Lung (tissue), 12 donors: Measurements from ENCODE around the gene PCDHGC3. TPM values are rescaled to one million over a fixed set of nuclear protein-coding genes. Genes with fewer than 3 reads are reported as not detected.

Experiments
- ATAC-seq: fragments of 200-7000 bp; cut with Tn5 transposase; one replicate; pipeline ENCODE4 v1.9.1; 2020; ENCODE audit warnings: moderate number of reproducible peaks; ENCODE audit not compliant: insufficient read depth, low FRiP score
- DNase-seq, 3 donors: peaks; one replicate each; pipeline ENCODE4 v3.0.0-alpha.2; 2013 to 2017
- H3K27ac ChIP-seq, 2 donors: one replicate each; pipeline ENCODE4 v1.5.1; 2013; ENCODE audit warnings: mild to moderate bottlenecking in 2 of 2, moderate library complexity in 2 of 2, control low read depth in 1 of 2, inconsistent platforms in 1 of 2, low read depth in 1 of 2, low read length in 1 of 2
- H3K27me3 ChIP-seq, 3 donors: one replicate each; pipeline ENCODE4 v1.5.1; 2013; ENCODE audit warnings: low read length in 2 of 3; ENCODE audit not compliant: control insufficient read depth in 3 of 3, insufficient read depth in 3 of 3
- H3K36me3 ChIP-seq, 4 donors: one replicate each; pipeline ENCODE4 v1.5.1; 2013; ENCODE audit warnings: low read length in 4 of 4, mild to moderate bottlenecking in 1 of 4, moderate library complexity in 1 of 4; ENCODE audit not compliant: control insufficient read depth in 4 of 4, insufficient read depth in 4 of 4
- H3K4me1 ChIP-seq, 5 donors: one replicate each; pipeline ENCODE4 v1.5.1; 2013; ENCODE audit warnings: low read length in 5 of 5, mild to moderate bottlenecking in 2 of 5, moderate library complexity in 1 of 5; ENCODE audit not compliant: control insufficient read depth in 5 of 5, insufficient read depth in 5 of 5
- H3K4me3 ChIP-seq: one replicate; pipeline ENCODE4 v1.5.1; 2013; ENCODE audit warnings: mild to moderate bottlenecking, control low read depth, moderate library complexity
- H3K9ac ChIP-seq, 2 donors: one replicate each; pipeline ENCODE4 v1.5.1; 2013; ENCODE audit warnings: low read length in 2 of 2, control low read depth in 1 of 2; ENCODE audit not compliant: insufficient read depth in 1 of 2
- H3K9me3 ChIP-seq, 4 donors: one replicate each; pipeline ENCODE4 v1.5.1; 2013; ENCODE audit warnings: low read length in 3 of 4, mild to moderate bottlenecking in 1 of 4, moderate library complexity in 1 of 4; ENCODE audit not compliant: control insufficient read depth in 4 of 4, insufficient read depth in 3 of 4
- WGBS, 2 donors: extraction: QIAGEN DNeasy Blood & Tissue Kit; methylation state at CpG; one replicate each; pipeline ENCODE4 v1.1.7; 2013; 5-methylcytosine and 5-hydroxymethylcytosine counted together
- polyA plus RNA-seq, 2 donors: library from polyadenylated mRNA; stranded (reverse); fragments of 200-250 nt; gene quantifications; one replicate each; pipeline ENCODE4 v1.2.1, GENCODE V29; 2013
- total RNA-seq, 2 donors: library from RNA; depleted of rRNA in 1 of 2; stranded (reverse); fragments of >200 nt in 1 of 2; gene quantifications; one replicate each; pipeline ENCODE4 v1.2.1, GENCODE V29; 2014 to 2021
- TF ChIP-seq, protein P1 (sequence below): IDR thresholded peaks from 2 replicates; pipeline ENCODE4 v1.5.1; 2012; ENCODE audit warnings: mild to moderate bottlenecking; ENCODE audit errors: control extremely low read depth, extremely low read depth
- donor health status: control.
- donor health status: control.
- donor health status: Bipolar disorder and iron deficiency.
- donor health status: healthy.
- donor health status: DM: yes; HTN: yes; CAD: no.

Gene PCDHGC3
- total and polyA plus RNA-seq, 4 donors, result 44.8 to 116 (median 68.7) TPM

DNA sequence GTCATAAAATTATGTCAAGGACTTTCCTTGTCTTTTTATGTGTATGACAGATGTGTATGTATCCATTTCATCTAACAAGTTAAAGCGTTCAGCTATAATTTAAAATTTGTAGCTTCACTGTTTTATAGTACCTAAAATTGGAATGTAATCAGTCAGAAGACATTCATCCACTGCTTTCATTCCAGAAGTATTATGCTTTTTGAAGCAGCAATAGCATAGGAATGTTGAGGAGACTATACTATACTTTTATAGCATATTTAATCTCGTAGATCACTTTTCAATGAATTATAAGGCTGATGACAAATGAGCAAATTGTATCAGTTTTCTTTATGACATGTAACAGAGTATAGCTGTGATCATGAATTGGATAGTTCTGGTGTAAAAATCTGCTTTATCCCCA, 38.5 kb upstream of the PCDHGC3 start:
- H3K27me3 ChIP-seq, result no peaks in the 10 kb centered on the region
- H3K4me3 ChIP-seq, result no peak overlapping the region
- H3K9ac ChIP-seq, result no peak overlapping the region
- H3K36me3 ChIP-seq, result peaks cover 0 to 18% (median 2%) of the 10 kb centered on the region in 4 donors
- DNase-seq (no peak), ATAC-seq (no peak)
- peaks cover 0 to 2% (median 0%) of the 10 kb centered on the region in 5 donors for H3K4me1 ChIP-seq
- no peak overlapping the region for H3K27ac ChIP-seq
- TF ChIP-seq, protein P1, sequence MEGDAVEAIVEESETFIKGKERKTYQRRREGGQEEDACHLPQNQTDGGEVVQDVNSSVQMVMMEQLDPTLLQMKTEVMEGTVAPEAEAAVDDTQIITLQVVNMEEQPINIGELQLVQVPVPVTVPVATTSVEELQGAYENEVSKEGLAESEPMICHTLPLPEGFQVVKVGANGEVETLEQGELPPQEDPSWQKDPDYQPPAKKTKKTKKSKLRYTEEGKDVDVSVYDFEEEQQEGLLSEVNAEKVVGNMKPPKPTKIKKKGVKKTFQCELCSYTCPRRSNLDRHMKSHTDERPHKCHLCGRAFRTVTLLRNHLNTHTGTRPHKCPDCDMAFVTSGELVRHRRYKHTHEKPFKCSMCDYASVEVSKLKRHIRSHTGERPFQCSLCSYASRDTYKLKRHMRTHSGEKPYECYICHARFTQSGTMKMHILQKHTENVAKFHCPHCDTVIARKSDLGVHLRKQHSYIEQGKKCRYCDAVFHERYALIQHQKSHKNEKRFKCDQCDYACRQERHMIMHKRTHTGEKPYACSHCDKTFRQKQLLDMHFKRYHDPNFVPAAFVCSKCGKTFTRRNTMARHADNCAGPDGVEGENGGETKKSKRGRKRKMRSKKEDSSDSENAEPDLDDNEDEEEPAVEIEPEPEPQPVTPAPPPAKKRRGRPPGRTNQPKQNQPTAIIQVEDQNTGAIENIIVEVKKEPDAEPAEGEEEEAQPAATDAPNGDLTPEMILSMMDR, result no peak
- H3K9me3 ChIP-seq, result peaks cover 7 to 35% (median 17%) of the 10 kb centered on the region in 4 donors
- WGBS, 2 donors, result 94% methylated on average over 2 of the region's 2 CpGs

DNA sequence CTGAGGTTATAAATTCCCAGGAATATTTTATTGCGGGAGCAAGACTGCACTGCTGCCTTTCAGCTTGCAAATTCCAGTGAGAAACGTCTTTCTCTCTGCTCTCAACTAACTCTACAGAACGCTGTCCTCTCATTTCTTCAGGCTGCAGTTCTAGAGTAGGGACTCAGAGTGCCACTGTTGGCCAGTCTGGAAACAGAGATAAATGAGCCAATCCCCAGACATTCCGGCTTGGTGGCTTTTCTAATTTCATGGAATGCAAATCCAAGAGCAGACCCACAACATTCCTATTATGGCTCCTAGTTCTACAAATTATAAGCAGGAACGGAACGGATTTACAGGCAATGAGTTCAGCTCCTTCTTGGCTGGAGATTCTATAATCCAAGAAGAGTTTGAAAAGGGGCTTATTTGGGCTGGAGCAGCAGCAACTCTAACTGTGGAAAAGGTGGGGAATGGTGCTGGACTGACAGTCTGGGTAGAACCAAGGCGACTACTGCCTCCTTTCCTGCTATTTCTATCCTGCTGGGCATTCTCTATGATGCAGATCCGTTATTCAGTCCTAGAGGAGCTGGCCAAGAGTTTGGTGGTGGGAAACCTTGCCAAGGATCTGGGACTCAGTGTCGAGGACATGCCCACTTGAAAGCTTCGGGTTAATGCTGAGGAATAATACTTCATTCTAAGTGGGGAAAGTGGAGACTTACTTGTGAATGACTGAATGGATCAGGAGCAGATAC, 36.2 kb upstream of the PCDHGC3 start:
- Histone ChIP-seq H3K27me3 (no peaks in the 10 kb centered on the region), H3K27ac (no peak overlapping the region), H3K4me3 (no peak overlapping the region), H3K4me1 (no peaks in the 10 kb centered on the region), H3K9me3 (peaks cover 10 to 25% (median 18%) of the 10 kb centered on the region in 4 donors), H3K9ac (no peak overlapping the region), H3K36me3 (peaks cover 0 to 18% (median 2%) of the 10 kb centered on the region in 4 donors)
- TF ChIP-seq, protein P1, result no peak
- DNase-seq (no peak), ATAC-seq (no peak)
- 66 to 73% methylated on average over 10 of the region's 10 CpGs for WGBS, 2 donors

DNA sequence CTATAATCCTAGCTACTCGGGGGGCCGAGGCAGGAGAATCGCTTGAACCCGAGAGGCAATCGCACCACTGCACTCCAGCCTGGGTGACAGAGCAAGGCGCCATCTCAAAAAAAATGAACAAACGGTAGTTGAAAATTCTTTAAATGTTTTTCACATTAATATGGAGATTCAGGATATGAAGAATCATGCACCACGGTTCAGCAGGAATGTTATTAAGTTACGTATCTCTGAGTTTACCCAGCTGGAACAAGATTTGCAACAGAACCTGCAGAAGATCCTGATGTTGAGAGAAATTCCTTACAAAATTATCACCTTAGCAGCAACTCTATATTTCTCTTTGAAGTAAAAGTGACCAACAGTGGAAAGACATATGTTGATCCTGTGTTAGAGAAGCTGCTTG, 35.4 kb upstream of the PCDHGC3 start:
- DNase-seq (no peak), ATAC-seq (no peak)
- Histone ChIP-seq H3K27ac (no peak overlapping the region), H3K9ac (no peak overlapping the region), H3K27me3 (no peaks in the 10 kb centered on the region), H3K9me3 (peaks cover 10 to 25% (median 18%) of the 10 kb centered on the region in 4 donors), H3K4me1 (no peaks in the 10 kb centered on the region), H3K36me3 (peaks cover 0 to 18% (median 2%) of the 10 kb centered on the region in 4 donors), H3K4me3 (no peak overlapping the region)
- 91 to 95% methylated on average over 9 of the region's 9 CpGs for WGBS, 2 donors
- TF ChIP-seq, protein P1, result no peak
